ENCODE measurements around the gene TCF4. TPM values are rescaled to one million over a fixed set of nuclear protein-coding genes. Genes with fewer than 3 reads are reported as not detected.

The TCF4 gene
- total RNA-seq, 1 experiment from 2014 or later = 2.3 TPM

DNA sequence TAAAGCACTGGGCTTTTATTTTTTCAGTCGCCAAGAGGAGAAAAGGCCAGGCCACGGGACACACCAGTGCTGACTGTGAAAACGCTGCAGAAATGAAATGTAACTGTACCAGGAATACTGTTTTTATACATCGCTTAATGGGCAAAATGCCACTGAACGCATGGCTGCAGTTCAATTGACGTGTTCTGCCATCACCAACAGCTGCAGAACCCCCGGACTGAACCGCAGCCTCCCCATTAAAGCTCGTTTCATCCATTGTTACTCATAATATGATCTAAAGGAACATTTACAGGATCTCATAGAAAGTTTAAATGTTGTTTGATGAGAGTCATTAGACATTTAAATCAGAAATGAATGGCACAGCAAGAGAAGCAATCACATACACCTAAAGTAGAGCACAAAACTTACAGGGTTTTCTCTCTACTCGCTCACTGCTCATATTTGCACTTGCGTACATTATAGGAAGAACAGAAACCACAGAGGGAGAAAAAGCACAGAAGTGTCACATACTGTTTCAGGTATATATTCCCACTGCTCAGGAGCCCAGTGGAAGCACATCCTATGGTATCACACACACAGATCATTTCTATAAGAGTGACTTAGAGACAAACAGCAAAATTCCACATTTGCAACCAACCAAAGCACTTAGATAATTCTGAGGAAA, 35.3 kb downstream of the TCF4 start:
- Histone ChIP-seq H3K27ac (ENCODE audit: low read length) (no peak overlapping the region), H3K9me3 (ENCODE audit: control insufficient read depth, insufficient read depth, low read depth, low read length) (no peaks in the 10 kb centered on the region), H3K27me3 (ENCODE audit: control insufficient read depth, insufficient read depth, low read length) (no peaks in the 10 kb centered on the region), H3K4me1 (ENCODE audit: control insufficient read depth, insufficient read depth, low read length) (no peaks in the 10 kb centered on the region), H3K36me3 (ENCODE audit: control insufficient read depth, insufficient read depth, low read length) (no peaks in the 10 kb centered on the region), H3K4me3 (ENCODE audit: low read depth in 2 of 2, low read length in 2 of 2) (no peak overlapping the region)
- in situ Hi-C loops (cut with HindIII; ENCODE audit: low pct_unique_long_range_greater_than_20kb, low sequenced_read_pairs) = no loop called here
- TF ChIP-seq POLR2AphosphoS5 (IDR thresholded peaks at IDR 0.05; ENCODE audit: low read depth, low read length) (no peak), SIN3A (IDR thresholded peaks at IDR 0.05; ENCODE audit: borderline replicate concordance, insufficient read depth, low read depth, low read length) (no peak)
- TF ChIP-seq, protein P1, sequence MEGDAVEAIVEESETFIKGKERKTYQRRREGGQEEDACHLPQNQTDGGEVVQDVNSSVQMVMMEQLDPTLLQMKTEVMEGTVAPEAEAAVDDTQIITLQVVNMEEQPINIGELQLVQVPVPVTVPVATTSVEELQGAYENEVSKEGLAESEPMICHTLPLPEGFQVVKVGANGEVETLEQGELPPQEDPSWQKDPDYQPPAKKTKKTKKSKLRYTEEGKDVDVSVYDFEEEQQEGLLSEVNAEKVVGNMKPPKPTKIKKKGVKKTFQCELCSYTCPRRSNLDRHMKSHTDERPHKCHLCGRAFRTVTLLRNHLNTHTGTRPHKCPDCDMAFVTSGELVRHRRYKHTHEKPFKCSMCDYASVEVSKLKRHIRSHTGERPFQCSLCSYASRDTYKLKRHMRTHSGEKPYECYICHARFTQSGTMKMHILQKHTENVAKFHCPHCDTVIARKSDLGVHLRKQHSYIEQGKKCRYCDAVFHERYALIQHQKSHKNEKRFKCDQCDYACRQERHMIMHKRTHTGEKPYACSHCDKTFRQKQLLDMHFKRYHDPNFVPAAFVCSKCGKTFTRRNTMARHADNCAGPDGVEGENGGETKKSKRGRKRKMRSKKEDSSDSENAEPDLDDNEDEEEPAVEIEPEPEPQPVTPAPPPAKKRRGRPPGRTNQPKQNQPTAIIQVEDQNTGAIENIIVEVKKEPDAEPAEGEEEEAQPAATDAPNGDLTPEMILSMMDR (IDR thresholded peaks at IDR 0.05) = no peak
- ATAC-seq = no peak
- intact Hi-C loops (cut with micrococcal nuclease; ENCODE audit: unreplicated experiment) = no loop called here
- ChIA-PET CTCF (no interaction called here), POLR2A (no interaction called here)
- BruUV-seq (replicated peaks) = no TSS peak
- no peak for DNase-seq (ENCODE audit: low read depth, low spot score)

DNA sequence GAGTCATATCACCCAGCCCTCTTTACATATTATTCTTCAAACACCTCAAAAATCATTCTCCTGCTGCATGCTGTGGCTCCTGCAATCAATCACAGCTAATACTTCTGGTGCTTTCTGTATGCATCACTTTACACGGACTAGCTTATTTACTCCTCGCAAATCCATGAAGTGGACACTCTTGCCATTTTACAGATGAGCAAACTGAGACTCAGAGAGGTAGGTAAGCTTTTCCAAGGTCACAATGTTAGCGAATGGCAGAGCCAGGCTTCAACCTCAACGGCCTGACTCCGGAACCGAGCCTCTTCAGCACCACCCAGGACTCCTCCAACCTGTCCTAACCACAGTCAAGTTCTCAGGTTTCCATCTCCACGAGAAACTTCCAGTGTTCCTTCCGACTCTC, 36.8 kb downstream of the TCF4 start:
- ATAC-seq = no peak
- intact Hi-C loops (cut with micrococcal nuclease; ENCODE audit: unreplicated experiment) = no loop called here

More for the DNA sequence above, 36.8 kb downstream of the TCF4 start:
- Histone ChIP-seq H3K36me3 (ENCODE audit: control insufficient read depth, insufficient read depth, low read length) (no peaks in the 10 kb centered on the region), H3K27me3 (ENCODE audit: control insufficient read depth, insufficient read depth, low read length) (no peaks in the 10 kb centered on the region), H3K4me3 (ENCODE audit: low read depth in 2 of 2, low read length in 2 of 2) (no peak overlapping the region), H3K4me1 (ENCODE audit: control insufficient read depth, insufficient read depth, low read length) (no peaks in the 10 kb centered on the region), H3K9me3 (ENCODE audit: control insufficient read depth, insufficient read depth, low read depth, low read length) (no peaks in the 10 kb centered on the region), H3K27ac (ENCODE audit: low read length) (no peak overlapping the region)
- in situ Hi-C loops (cut with HindIII; ENCODE audit: low pct_unique_long_range_greater_than_20kb, low sequenced_read_pairs) = no loop called here
- TF ChIP-seq POLR2AphosphoS5 (IDR thresholded peaks at IDR 0.05; ENCODE audit: low read depth, low read length) = no peak
- TF ChIP-seq SIN3A (IDR thresholded peaks at IDR 0.05; ENCODE audit: borderline replicate concordance, insufficient read depth, low read depth, low read length) = no peak
- TF ChIP-seq, protein P2, sequence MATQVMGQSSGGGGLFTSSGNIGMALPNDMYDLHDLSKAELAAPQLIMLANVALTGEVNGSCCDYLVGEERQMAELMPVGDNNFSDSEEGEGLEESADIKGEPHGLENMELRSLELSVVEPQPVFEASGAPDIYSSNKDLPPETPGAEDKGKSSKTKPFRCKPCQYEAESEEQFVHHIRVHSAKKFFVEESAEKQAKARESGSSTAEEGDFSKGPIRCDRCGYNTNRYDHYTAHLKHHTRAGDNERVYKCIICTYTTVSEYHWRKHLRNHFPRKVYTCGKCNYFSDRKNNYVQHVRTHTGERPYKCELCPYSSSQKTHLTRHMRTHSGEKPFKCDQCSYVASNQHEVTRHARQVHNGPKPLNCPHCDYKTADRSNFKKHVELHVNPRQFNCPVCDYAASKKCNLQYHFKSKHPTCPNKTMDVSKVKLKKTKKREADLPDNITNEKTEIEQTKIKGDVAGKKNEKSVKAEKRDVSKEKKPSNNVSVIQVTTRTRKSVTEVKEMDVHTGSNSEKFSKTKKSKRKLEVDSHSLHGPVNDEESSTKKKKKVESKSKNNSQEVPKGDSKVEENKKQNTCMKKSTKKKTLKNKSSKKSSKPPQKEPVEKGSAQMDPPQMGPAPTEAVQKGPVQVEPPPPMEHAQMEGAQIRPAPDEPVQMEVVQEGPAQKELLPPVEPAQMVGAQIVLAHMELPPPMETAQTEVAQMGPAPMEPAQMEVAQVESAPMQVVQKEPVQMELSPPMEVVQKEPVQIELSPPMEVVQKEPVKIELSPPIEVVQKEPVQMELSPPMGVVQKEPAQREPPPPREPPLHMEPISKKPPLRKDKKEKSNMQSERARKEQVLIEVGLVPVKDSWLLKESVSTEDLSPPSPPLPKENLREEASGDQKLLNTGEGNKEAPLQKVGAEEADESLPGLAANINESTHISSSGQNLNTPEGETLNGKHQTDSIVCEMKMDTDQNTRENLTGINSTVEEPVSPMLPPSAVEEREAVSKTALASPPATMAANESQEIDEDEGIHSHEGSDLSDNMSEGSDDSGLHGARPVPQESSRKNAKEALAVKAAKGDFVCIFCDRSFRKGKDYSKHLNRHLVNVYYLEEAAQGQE (IDR thresholded peaks at IDR 0.05; ENCODE audit: insufficient read depth in 1 of 2, low read depth in 2 of 2, low read length in 1 of 2) = no peak
- TF ChIP-seq, protein P1 (IDR thresholded peaks at IDR 0.05) = no peak
- no peak for TF ChIP-seq TCF7L2 (IDR thresholded peaks at IDR 0.05; ENCODE audit: low read depth, low read length)
- ChIA-PET CTCF (no interaction called here), POLR2A (interaction anchor here (0.7 kb wide), 1 partner anchor 312 kb away, joined by 3 read pairs; no protein-coding TSS in a partner anchor)
- no TSS peak for BruUV-seq (replicated peaks)
- no peak for DNase-seq (ENCODE audit: low read depth, low spot score)

Data from Panc1 (cell line).